NCI-H2029 treated with DMSO at 0.1 percent for 48 hours (cell line): ENCODE results near the gene JMJD7.

ENCODE experiments used
- DNase-seq: peaks from one replicate; lab custom pipeline; 2025; lab: John Stamatoyannopoulos, UW

Gene JMJD7

DNA sequence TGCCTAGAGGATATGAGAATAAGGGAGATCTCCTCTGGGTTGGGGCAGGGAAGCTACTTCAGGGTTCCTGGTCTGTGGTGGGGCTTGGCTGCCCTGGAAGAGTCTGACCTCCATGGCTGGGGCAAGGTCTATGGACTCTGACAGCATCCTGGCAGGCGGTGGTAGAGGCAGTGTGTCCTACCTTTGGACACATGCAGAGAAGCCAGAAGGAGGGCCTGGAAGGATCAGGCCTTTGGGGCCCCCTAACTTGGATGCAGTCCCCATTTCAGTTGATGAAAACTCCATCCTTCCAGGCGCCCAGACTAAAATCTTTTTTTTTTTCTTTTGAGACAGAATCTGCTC is 55.6 kb downstream of the JMJD7 start:
- DNase-seq = no peak

- no peak for DNase-seq
These were observed 56.6 kb downstream of the JMJD7 start for GRCh38 chr15:41884458-41884857.

- no peak for DNase-seq
These were observed 57.4 kb downstream of the JMJD7 start for GRCh38 chr15:41885321-41885720.

DNA sequence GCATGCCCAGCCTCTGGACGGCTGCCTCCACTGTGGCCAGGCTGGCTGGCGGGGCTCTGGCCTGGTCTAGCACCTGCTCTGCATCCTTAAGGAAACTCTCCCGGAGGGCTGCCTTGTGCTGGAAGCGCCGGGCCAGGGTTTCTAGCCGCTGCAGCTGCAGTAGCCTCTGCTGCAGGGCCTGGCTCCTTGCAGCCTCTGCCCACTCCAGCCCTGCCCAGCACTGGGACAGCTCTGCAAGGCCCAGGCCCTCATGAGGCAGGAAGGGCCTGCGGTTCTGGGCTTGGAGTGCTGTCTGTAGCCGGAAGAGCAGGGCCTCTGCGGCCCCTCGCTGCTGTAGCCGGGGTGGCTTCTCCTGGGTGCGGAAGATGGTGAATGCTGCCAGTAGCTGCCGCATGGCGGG is 57.9 kb downstream of the JMJD7 start:
- DNase-seq = no peak

- DNase-seq = no peak
These were observed 58.8 kb downstream of the JMJD7 start for GRCh38 chr15:41886741-41887140.

DNA sequence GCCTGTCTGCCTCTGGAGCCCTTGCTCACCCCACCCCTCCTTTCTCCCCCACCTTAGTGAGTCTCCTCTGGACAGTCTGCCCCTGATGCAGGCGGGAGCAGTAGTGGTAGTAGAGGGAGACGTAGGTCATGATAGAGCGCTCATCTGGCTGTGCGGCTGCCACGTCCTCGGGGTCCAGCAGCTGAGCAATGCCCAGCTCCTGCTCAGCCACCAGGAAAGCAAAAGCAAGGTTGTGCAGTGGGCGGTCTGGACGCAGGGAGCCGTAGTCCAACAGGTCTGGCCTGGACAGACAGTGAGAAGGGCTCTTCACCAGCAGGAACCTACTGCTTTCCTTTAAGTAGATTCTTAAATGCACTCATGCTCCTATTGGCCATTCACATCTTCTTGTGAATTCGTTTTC is 59.3 kb downstream of the JMJD7 start:
- DNase-seq = no peak
